HG02943 (cell line): ENCODE measurements around the gene INAFM2.

Experiments
- ATAC-seq: cut with Tn5 transposase; IDR thresholded peaks from one replicate; pipeline ENCODE4 v1.9.1; 2021; ENCODE audit warnings: mild to moderate bottlenecking, low read depth, moderate library complexity; ENCODE audit not compliant: unreplicated experiment

INAFM2 gene

DNA sequence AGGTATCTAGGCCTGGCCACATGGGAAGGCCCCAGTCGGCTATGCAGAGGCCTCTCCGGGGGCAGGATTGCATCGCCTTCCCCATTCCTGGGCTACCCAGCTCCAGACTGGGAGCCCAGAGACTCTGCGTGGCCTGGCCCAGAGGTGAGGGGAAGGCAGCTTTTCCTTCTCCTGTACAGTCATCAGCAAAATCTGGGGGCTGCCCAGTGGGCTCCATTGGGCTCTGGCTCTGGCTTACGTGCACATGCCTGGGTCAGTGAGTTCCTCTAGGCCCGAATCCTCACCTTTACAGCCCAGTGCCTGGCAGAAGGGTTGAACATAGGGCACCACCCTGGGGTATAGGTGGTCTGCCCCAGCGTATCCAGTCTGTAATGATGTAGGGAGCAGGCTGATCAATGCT is 36.7 kb upstream of the INAFM2 start:
- no peak for ATAC-seq

GRCh38 chr15:40287505-40287904 is 36.0 kb upstream of the INAFM2 start:
- no peak for ATAC-seq

GRCh38 chr15:40287968-40288367 is 35.5 kb upstream of the INAFM2 start:
- no peak for ATAC-seq

GRCh38 chr15:40289140-40289775 is 34.2 kb upstream of the INAFM2 start:
- ATAC-seq: no peak

DNA sequence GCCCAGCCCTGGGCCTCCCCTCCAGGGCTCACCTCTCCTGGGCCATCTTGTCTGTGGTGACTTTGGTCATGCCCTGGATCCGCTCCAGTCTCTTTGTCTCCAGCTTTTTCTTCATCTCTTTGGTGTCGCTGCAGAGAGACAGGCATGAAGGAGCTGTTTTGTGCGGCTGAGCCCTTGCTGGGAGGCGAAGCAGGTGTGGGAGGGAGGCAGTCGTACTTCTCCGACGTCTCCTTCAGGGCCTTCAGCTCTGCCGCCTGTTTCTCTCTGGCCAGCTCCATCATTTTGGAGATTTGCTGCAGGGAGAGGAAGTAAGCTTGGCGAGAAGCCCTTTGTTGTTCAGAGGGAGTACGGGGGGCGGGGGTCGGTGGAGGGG is 33.0 kb upstream of the INAFM2 start:
- ATAC-seq: no peak

GRCh38 chr15:40290918-40291574 is 32.4 kb upstream of the INAFM2 start:
- ATAC-seq: no peak

DNA sequence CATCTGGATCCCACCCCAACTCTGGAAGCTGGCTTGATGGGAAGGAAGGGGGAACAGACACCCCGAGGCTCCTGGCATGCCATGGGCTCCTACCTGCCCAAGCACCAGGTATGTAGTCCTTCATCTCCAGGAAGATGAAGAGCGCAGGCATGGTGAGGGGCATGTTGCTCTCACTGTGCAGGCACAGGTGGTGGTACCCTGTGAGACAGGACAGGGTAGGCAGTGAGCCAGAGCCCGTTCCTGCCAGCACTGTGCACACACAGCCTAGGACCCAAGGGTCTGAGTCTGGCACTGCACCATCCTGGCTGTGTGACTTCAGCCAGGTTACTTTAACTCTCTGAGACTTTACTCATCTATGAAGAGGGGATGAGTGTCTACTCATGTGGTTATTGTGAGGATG is 31.2 kb upstream of the INAFM2 start:
- no peak for ATAC-seq

DNA sequence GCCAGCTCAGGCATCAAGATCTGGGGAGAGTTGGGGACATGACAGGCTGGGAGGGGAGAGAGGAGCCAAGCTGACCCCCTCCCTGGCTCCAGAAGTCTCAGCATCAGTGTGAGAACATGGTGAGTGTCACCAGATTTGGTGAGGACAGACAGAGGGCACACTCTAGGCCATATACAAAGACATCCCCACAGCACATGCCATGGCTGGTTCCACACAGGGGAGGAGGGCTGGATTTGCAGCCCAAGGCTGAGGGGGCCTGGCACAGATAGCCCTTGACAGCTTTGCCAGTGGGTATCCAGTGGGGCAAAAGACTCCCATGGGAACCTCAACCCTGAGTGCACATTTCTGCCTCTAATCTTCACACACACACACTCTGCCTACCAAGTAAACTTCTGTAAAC is 30.5 kb upstream of the INAFM2 start:
- no peak for ATAC-seq

DNA sequence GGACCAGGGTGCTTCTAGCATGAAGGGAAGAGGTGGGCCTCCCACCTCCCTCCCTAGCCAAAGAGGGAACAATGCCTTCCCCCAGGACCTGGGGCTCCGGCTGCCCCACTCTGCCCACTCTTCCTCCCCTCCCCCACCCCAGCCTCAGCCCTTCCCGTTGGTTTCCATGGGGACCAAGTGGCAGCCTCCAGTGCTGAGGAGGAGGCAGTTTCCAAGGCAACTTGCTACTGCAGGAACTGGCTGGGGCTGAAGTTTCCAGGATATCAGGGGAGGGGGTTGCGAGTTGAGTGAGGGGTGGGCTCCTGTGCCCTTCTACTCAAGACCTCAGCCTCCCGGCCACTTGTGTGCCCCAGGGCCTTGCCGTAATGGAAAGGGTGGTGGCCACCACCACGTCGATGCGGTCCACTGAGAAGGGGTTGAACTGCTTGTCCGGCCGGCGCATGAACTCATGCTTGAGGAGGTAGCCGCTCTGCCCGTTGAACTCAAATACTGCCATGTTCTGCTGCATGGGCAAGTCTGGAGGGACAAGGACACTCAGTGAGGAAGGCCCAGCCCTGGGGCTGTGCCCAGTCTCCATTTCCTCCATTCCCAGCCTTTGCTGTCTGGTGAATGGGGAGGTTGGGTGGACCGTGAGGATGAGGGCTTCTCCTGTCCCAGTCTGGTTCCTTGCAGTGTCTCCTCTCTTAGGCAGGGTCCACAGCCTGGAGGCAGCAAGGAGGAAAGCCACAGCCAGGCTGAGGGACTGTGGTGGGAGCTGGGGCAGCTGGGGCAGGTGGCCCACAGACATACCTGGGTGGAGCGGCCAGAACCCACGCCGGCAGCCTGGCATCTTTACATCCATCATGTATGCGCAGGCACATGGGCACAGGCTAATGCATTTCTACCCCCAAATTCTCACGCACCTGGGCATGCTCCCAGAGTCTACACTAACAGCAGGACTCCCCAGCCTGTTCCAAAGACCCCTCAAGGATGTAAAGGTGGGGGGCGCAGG is 29.3 kb upstream of the INAFM2 start:
- ATAC-seq: no peak

DNA sequence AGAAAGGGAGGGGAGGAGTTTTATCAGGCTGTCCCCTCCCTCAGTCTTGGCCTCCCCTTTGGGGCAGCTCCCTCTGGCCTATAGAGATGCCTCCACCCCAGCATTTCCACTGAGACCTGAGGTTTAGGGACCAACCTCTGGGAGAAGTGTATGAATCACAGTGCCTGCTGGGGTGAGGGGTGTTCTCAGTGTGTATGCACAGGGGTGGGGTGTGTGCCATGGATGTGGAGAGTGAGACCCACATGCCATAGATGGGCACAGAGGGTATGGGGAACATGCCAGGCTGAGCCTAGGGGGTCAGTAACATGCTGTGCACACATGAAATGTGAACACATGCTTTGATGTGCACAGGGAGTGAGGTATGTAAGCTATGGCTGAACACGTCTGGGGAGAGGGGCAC is 28.2 kb upstream of the INAFM2 start:
- no peak for ATAC-seq

- ATAC-seq: no peak
These were observed 27.5 kb upstream of the INAFM2 start for GRCh38 chr15:40295877-40296560.

- ATAC-seq: no peak
These were observed 26.8 kb upstream of the INAFM2 start for GRCh38 chr15:40296561-40297230.

- no peak for ATAC-seq
These were observed 26.1 kb upstream of the INAFM2 start for GRCh38 chr15:40297356-40297755.

- no peak for ATAC-seq
These were observed 25.1 kb upstream of the INAFM2 start for GRCh38 chr15:40298216-40298935.

GRCh38 chr15:40300367-40300766 is 23.1 kb upstream of the INAFM2 start:
- ATAC-seq: no peak

- no peak for ATAC-seq
These were observed 22.7 kb upstream of the INAFM2 start for GRCh38 chr15:40300771-40301170.

- ATAC-seq: no peak
These were observed 21.9 kb upstream of the INAFM2 start for GRCh38 chr15:40301467-40302179.

- no peak for ATAC-seq
These were observed 21.1 kb upstream of the INAFM2 start for GRCh38 chr15:40302288-40302886.

DNA sequence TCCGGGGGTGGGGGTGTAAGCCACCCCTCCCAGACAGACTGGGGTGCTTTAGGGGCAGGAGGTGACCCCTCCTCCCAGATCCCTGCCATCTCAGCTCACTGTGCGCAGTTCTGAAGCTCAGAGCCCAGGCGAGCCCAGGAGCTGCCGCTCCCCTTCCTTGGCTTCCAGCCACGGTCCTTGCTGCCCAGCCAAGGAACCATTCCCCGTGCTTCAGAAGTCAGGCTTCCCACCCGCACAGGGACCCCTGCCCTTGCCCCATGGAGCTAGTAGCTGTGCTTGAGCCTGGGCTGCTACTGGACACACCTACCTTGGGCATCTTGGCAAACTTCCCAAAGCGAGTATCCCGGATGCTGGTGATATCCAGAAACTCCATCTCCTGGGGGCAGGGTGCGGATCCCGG is 20.5 kb upstream of the INAFM2 start:
- no peak for ATAC-seq
